GM18519 (cell line): Measurements from ENCODE around the gene RNF224.
"Not testable (repeated sequence)": the region's sequence is repeated elsewhere in the genome, so short reads cannot be mapped to it uniquely, and the experiment has no call there.

Experiments used
- ATAC-seq: cut with Tn5 transposase; IDR thresholded peaks from one replicate; pipeline ENCODE4 v1.9.1; 2021; ENCODE audit warnings: mild to moderate bottlenecking, moderate library complexity; ENCODE audit not compliant: unreplicated experiment, low FRiP score

RNF224 gene

DNA sequence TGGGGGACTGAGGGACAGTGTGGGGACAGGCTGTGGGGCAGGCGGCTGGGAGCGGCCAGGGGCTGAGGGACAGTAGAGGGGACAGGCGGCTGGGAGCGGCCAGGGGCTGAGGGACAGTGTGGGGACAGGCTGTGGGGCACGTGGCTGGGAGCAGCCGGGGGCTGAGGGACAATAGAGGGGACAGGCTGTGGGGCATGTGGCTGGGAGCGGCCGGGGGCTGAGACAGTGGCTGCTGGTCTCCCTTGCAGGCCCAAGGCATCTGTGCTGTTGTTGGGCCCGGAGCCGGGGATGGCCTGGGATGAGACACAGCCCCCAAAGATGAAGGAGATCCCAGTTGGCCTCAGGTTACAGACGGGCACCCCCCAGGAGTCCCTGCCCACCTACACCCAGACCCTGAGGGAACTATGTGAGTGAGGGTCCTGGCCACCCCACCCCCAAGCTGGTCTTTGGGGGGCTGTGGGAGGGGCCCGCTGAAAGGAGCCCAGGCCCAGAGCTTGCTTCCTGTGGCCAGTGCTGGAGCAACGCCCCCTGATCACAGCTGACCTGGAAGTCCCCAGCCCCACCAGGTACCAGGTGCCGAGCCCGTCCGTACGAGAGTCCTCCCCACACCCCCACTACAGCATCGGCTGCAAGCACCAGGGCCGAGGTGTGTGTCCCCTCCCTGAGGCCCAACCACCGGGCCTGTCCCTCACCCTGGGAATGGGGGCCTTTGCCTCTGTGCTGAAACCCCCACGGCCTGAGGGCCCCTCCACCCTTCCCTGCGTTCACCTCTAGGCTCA lies 24.4 kb downstream of the RNF224 start:
- ATAC-seq: no peak

DNA sequence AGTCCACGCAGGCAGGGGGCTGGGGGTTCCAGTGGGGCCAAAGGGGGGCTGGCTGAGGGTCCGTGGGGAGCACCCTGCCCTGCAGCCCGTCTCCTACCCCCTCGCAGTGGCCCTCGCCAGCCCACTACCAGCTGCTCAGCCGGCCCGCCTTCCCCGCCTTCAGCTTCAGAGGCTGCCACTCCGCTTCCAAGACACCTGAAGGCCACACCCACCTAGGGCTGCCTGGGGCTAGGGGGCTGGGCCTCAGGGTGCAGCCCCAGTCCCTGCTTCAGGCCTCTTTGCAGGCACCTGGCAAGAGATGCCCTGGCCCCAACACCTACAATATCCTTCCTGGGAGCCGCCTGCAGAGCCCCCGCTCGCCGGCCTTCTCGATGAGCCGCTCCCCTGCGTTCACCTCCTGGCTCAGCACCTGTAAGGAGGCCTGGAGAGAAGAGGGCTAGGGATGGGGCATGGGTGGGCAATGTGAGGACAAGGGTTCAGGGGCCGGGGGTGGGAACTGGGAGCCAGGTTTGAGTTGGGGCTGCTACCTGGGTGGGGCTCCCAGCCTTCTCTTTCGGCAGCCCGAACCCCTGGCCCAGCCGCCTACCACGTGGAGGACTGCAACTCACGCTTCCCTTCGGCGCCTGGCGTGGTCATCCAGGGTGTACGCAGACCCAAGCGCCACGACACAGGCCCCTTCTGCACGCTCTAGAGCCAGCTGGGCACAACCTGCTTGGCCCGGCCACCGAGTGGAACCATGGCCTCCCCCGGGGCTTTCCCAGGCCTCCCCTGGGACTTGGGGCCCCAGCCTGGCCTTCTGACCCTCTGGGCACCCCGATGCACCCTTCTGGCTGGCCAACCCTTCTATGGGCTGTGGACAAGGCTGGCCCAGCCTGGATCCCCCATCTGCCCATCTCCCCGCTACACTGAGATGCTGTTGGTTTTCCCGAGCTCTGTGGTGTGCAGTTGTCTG lies 25.5 kb downstream of the RNF224 start:
- ATAC-seq: no peak

DNA sequence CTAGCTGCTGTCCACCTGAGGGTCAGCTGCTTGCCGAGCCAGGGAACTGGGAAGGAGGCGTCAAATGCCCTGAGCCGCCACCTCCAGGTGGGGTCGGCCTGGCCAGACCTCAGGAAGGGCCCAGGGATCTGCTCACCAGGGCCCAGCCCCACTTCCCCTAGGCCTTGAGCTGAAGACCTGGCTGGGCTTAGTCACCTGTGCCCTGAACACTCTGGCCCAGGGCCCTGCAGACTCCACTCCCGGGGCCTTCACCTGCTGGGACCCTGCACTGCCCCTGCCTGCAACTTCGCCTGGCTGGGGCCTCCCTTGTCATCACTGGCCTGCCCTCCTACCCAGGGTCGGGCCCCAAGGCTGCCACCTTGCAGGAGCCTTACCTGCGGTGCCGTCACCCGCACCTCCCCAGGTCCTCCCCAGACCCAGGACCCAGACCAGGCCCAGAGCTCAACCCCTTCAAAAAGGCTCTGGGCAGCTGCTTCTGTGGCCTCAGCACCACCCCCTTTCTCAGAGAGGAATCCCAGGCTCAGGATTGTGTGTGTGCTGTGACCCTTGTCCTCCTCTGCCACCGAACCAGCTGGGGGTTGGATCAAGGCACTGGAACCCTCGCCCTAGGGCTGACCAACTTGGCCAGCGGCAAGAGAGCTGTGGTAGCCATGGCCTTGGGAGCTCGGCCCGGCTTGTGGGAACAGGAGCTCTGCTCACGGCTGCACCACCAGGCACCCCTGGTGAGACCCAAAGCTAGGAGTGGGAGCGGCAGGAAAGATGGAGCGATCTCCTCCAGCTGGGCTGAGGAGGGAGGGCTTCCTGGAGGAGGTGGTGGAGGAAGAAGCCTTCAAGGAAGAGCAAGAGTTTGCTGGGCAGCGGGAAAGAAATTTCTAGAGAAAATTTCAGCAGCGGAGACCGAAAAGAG lies 26.7 kb downstream of the RNF224 start:
- ATAC-seq: no peak

DNA sequence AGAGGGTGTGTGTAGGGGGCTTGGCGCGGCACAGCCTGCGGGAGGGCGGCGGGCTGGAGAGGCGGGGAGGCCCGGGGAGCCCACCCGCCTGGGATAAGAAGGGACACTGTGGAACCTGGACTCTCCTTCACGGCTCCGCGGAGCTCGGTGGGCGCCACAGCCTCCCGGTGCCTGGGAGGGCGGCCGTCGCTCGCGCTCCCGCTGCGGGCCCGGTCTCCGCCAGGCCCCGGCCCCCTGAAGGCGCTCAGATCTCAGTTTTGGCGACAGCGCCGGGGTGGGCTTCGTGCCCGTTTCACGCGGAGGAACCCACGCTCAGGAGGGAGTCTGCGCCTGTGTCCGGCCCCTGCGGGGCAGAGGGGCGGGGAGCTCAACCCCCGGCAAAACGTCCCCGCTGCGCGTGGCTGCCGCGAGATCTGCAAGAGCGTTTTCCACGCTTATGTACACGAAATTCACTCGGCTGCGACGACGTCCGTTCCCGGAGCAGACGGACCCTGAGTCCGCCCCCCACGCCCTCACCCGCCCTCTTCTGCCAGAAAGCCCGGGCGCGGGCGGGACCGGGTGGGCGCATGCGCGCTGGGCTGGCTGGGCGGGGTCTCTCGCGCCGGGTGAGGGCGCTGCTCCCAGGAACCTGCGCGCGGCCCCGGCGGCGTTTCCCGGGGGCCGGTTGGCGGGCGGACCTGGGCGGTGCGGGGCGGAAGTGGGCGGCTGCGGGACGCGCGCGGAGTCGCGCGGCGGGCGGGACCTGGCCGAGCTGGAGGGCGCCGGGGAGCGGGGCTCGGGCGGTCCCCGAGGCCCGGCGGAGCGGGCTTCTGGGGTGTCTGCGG lies 27.5 kb downstream of the RNF224 start, which contains the start of gene NELFB:
TSS of gene NELFB (plus strand) at position 704 of the 824 bp plus-strand sequence.
- peak; percentile 45 for ATAC-seq

DNA sequence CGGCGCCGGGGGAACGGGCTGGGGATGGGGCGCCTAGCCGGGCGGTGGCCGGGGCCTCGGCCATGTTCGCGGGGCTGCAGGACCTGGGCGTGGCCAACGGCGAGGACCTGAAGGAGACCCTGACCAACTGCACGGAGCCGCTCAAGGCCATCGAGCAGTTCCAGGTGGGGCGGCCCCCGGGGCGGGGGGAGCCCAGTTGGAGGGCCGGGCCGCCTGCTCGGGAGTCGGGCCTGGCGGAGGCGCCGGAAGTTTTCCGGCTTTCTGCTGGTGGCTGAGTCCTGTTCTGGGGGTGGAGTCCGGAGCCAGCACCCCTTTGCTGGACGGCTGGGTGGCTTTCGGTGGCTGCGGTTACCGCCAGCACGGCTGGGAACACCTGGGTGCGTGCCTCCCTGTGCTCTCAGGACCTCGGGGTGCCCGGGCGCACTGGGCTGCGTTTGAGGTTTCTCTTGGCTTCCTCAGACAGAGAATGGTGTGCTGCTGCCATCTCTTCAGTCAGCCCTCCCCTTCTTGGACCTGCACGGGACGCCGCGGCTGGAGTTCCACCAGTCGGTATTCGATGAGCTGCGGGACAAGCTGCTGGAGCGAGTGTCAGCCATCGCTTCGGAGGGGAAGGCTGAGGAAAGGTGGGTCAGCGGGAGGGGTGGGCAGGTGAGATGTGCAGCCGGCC lies 28.3 kb downstream of the RNF224 start:
- ATAC-seq: peak; percentile 9

DNA sequence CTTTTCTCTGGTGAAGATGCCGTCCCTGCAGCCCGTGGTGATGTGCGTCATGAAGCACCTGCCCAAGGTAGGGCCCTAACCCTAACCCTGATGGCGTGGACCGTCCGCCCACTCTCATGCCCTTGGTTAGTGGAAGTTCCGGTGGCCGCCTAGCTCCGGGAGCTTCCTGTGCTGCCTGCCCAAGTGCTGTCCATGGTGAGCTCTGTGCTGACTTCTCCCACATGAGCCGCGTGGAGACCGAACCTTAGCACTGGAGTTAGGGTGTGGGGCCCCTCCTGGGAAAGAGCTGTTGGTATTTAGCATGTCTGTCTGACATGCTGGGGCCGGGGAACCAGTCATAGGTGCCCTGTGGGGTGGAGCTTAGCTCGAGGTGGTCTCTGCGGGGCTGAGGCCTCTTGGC lies 29.1 kb downstream of the RNF224 start:
- no peak for ATAC-seq

DNA sequence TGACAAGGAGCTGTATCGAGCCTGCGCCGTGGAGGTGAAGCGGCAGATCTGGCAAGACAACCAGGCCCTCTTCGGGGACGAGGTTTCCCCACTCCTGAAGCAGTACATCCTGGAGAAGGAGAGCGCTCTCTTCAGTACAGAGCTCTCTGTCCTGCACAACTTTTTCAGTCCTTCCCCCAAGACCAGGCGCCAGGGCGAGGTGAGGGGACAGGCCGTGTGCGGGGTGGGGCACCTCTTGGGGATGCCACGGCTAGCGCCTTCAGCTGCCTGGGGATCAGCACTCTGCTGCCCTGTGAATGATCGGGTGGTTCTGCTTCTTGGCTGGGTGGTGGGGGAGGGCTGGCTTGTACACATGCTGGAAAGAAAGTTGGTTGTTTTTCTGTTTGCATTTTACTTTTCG lies 29.6 kb downstream of the RNF224 start:
- ATAC-seq: no peak

DNA sequence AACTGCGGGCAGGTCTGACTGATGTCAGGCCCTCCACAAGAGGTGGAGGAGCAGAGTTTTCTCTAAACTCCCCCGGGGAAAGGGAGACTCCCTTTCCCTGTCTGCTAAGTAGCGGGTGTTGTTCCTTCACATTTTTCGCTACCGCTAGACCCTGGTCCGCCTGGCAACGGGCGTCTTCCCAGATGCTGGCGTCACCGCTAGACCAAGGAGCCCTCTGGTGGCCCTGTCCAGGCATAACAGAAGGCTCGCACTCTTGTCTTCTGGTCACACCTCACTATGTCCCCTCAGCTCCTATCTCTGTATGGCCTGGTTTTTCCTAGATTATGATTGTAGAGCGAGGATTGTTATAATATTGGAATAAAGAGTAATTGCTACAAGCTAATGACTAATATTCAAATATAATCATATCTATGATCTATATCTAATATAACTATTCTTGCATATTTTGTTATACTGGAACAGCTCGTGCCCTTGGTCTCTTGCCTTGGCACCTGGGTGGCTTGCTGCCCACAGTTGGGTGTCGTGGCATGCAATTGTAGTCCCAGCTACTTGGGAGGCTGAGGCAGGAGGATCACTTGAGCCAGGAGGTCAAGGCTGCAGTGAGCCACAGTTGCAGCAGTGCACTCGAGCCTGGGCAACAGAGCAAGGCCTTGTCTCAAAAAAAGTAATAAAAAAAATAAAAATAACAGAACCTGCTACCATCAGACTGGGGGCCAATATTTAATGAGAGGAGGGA lies 35.0 kb downstream of the RNF224 start:
- ATAC-seq: not testable (repeated sequence)

DNA sequence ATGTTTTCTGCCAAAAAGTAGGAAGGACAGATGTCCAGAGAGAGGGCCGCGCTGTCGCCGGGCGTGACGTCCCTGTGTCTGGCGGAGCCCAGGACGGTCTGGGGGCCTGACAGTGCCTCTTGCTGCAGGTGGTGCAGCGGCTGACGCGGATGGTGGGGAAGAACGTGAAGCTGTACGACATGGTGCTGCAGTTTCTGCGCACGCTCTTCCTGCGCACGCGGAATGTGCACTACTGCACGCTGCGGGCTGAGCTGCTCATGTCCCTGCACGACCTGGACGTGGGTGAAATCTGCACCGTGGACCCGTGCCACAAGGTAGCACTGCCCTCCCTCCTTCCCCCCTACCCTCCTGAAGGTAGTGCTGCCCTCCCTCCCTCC lies 35.6 kb downstream of the RNF224 start:
- no peak for ATAC-seq

DNA sequence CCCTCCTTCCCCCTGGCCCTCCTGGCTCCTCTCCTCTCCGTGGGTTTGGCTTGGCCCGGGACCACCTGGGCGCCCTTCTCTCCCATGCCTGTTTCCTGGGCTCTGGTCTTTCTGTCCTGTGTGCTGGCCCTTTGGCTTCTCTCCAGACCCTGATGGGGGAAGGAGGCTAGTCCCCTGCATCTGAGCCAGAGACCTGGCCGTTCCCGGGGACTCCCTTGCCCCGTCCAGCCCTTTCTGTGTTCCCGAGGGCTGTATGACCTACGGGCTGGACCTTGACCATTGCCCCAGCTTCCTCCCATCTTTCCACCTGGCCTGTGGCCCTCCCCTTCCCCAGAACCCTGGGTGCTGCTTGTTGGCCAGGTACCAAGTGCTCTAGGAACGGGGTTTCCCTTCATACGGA lies 36.2 kb downstream of the RNF224 start:
- ATAC-seq: no peak

DNA sequence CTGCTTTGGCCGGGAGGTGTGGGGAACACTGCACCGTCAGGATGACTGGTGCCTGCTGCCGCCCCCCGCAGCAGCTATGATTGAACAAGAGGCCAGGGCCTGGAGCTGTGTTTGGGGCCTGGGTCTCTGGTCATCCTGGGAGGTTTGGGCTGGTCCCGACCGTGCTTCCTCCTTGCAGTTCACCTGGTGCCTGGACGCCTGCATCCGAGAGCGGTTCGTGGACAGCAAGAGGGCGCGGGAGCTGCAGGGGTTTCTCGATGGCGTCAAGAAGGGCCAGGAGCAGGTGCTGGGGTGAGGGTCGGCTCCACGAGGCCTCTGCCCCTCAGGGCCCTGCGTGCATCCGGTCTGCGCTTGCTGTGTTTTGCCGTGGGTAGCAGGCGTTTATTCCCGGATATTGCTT lies 36.8 kb downstream of the RNF224 start:
- ATAC-seq: no peak

DNA sequence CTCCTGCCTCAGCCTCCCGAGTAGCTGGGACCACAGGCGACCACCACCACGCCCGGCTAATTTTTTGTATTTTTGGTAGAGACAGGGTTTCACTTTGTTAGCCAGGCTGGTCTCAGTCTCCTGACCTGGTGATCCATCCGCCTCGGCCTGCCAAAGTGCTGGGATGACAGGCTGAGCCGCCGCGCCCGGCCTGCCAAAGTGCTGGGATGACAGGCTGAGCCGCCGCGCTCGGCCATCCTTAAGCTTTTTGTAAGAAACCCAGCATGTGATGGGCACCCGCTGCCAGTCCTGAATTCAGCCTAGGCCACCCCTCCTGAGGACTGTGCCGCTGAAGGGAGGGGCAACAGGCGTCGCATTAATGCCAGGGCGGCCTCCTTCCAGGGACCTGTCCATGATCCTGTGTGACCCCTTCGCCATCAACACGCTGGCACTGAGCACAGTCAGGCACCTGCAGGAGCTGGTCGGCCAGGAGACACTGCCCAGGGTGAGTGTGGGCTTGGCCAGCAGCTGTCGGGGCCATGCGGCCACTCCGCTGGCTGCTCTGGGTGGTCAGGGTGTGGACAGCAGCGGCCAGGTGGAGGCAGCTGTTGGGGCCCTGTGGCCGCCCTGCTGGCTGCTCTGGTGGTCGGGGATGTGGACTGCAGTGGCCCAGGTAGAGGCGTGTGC lies 38.3 kb downstream of the RNF224 start:
- ATAC-seq: no peak

DNA sequence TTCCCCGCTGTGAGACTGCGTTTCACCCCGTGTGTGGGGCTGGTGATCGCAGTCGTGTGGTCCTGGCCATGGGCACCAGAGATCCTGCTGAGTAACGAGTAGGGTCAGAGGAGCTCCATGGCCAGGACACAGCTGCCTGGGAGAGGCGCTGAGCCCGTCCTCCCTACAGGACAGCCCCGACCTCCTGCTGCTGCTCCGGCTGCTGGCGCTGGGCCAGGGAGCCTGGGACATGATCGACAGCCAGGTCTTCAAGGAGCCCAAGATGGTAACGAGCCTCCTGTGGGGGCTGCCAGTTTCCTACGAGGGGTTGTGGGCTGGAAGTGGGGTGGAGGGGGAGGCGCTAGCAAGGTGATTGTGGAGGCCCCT lies 38.8 kb downstream of the RNF224 start:
- ATAC-seq: no peak

DNA sequence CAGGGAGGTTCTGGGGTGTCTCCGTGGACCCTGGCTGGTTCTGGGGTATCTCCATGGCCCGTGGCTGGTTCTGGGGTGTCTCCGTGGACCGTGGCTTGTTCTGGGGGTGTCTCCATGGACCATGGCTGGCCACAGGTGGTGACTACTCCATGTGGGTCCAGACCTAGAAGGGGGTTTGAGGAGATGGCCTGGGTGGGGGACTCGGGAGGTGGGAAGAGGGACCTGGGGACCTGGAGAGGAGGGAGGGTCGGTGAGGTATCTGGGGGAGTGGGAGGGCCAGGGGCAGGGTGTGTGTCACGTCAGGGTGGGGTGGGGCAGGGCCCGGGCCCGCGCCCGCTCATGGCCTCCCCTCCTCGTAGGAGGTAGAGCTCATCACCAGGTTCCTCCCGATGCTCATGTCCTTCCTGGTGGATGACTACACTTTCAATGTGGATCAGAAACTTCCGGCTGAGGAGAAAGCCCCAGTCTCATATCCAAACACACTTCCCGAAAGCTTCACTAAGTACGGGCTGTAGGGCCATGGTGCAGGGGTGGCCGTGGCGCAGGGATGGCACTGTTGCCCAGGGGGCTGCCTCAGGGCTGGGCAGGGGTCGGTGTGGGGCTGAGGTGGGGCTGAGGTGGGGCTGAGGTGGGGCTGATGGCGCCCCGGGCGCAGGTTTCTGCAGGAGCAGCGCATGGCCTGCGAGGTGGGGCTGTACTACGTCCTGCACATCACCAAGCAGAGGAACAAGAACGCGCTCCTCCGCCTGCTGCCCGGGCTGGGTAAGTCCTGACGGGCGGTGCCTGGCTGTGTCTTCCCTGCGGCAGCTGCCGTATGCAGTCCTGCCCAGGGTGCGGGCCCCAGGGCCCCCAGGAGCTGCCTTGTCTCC lies 39.5 kb downstream of the RNF224 start:
- ATAC-seq: no peak

DNA sequence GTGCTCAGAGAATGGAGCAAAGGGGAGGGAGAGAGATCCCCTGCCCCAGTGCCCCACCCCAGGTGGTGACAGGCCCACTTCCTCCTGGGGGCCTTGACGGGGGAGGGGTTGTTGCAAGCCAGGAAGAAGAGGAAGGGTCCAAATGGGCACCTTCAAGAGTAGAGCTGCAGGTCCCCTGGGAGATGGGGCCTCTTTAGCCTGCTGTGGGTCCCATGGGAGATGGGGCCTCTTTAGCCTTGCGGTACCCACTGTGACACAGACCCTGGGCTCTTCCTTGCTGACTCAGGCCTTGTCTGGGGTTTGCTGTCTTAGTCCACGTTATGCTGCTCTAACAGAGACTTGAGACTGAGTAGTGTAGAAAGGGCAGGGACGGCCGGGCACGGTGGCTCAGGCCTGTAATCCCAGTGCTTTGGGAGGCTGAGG lies 40.6 kb downstream of the RNF224 start:
- ATAC-seq: no peak

DNA sequence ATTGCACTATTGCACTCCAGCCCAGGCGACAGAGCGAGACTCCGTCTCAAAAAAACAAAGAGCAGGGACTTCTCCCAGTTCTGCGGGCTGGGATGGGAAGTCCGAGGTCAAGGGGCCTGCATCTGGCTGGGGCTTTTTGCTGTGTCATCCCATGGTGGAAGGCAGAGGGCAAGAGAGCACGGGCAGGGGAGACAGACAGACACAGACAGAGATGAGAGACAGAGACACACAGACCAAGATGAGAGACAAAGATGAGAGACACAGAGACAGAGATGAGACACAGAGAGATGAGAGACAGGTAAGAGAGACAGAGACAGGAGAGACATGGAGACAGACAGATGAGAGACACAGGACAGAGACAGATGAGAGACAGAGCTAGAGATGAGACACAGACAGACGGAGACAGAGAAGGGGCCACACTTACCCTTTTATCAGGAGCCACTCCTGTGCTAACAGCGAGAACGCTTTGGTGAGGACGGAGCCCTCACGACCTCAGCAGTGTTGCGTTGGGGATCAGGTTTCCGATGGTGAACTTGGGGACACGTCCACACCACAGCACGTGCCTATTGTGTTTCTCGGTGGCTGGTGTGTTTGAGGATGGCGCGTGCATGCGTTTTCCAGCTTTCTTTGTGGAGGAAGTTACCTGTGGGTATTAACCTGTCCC lies 41.4 kb downstream of the RNF224 start:
- no peak for ATAC-seq
